Lower lobe of right lung (tissue), 2 donors: ENCODE data around the gene DUSP7. TPM values are rescaled to one million over a fixed set of nuclear protein-coding genes. Genes with fewer than 3 reads are reported as not detected.

Experiments used
- ATAC-seq, 2 donors: fragments of 200-7000 bp; cut with Tn5 transposase; one replicate each; pipeline ENCODE4 v1.9.1; 2020 to 2022; ENCODE audit warnings: mild to moderate bottlenecking in 2 of 2, moderate library complexity in 2 of 2
- DNase-seq: peaks from one replicate; pipeline ENCODE4 v3.0.0-alpha.2; 2020
- H3K27ac ChIP-seq: fragments of 200-600 bp; one replicate; pipeline ENCODE4 v1.8.0; 2022
- H3K27me3 ChIP-seq: fragments of 200-600 bp; one replicate; pipeline ENCODE4 v1.8.0; 2022; ENCODE audit warnings: low read depth
- H3K36me3 ChIP-seq: fragments of 200-600 bp; one replicate; pipeline ENCODE4 v1.8.0; 2022; ENCODE audit warnings: mild to moderate bottlenecking
- H3K4me1 ChIP-seq: fragments of 200-600 bp; one replicate; pipeline ENCODE4 v1.8.0; 2022
- H3K4me3 ChIP-seq: fragments of 200-600 bp; one replicate; pipeline ENCODE4 v1.8.0; 2022; ENCODE audit warnings: mild to moderate bottlenecking
- H3K9me3 ChIP-seq: fragments of 200-600 bp; one replicate; pipeline ENCODE4 v1.8.0; 2022
- intact Hi-C: fragments of 100-400 bp; cut with DNase I; formaldehyde crosslinking; loops from one replicate; pipeline ENCODE4 v1.11.0; 2022
- total RNA-seq: library from RNA; stranded (reverse); fragmentation: NEBNext Ultra II Directional; extraction: Animal tissue kit (Norgen Biotek cat#: 25700); gene quantifications from one replicate; pipeline ENCODE4 v1.2.1, GENCODE V29; 2021
- TF ChIP-seq, protein P1 (sequence below): fragments of 200-600 bp; IDR thresholded peaks from one replicate; pipeline ENCODE4 v1.8.0; 2022; ENCODE audit warnings: antibody characterized with exemption, mild to moderate bottlenecking
- donor health status: DM: no; HTN: yes; CAD: no; lungs with severe emphysema.

Gene DUSP7
- total RNA-seq, 1 donor from 2014 or later: 28.8 TPM

DNA sequence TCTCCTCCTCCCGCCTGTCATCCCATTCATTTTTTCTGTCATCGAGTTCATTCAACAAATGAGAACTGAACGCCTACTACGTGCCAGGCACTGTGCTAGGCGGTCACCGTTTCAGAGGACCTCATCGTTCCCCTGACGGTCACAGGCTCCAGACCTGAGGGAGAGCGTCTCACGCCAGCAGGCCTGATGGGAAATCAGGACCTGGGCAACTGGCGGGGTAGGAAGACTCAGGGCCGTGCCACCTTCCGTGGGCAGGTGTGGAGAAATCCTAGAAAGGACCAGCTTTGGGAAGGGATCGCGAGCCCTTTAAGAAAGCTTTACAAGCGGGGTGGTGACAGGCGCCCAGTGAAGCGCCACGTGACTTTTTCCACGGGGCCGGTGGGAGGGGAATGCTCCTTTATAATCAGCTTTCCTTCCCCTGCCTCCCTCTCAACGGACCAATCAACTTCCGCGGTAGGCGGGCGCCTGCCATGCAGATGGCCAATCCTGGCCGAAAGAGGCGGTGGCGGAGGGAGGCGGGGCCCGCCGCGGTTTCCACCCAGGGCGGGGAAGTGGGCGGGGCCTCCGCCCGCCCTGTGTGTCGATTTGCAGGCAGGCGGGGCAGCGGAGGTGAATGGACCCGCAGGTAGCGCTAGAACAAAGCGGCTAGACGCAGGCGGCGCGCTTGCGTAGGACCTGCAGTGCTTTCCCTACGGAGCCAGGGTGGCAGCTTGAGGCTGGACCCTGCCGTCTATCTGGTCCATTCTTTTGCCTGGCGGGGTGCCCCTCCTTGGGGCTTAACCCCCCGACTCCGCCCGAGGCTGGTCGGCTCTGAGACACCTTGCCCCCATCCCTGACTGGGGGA, 819 bp upstream of the DUSP7 start:
- Histone ChIP-seq H3K27me3 (no peaks in the 10 kb centered on the region), H3K36me3 (peaks cover 16% of the 10 kb centered on the region), H3K4me1 (peaks cover 44% of the 10 kb centered on the region), H3K9me3 (no peaks in the 10 kb centered on the region), H3K27ac (peak overlapping the region; percentile 90), H3K4me3 (peak overlapping the region; percentile 64)
- intact Hi-C loops: no loop called here
- ATAC-seq (peak; percentile 92 to 95), DNase-seq (peak; percentile 99)
- TF ChIP-seq, protein P1, sequence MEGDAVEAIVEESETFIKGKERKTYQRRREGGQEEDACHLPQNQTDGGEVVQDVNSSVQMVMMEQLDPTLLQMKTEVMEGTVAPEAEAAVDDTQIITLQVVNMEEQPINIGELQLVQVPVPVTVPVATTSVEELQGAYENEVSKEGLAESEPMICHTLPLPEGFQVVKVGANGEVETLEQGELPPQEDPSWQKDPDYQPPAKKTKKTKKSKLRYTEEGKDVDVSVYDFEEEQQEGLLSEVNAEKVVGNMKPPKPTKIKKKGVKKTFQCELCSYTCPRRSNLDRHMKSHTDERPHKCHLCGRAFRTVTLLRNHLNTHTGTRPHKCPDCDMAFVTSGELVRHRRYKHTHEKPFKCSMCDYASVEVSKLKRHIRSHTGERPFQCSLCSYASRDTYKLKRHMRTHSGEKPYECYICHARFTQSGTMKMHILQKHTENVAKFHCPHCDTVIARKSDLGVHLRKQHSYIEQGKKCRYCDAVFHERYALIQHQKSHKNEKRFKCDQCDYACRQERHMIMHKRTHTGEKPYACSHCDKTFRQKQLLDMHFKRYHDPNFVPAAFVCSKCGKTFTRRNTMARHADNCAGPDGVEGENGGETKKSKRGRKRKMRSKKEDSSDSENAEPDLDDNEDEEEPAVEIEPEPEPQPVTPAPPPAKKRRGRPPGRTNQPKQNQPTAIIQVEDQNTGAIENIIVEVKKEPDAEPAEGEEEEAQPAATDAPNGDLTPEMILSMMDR: no peak

DNA sequence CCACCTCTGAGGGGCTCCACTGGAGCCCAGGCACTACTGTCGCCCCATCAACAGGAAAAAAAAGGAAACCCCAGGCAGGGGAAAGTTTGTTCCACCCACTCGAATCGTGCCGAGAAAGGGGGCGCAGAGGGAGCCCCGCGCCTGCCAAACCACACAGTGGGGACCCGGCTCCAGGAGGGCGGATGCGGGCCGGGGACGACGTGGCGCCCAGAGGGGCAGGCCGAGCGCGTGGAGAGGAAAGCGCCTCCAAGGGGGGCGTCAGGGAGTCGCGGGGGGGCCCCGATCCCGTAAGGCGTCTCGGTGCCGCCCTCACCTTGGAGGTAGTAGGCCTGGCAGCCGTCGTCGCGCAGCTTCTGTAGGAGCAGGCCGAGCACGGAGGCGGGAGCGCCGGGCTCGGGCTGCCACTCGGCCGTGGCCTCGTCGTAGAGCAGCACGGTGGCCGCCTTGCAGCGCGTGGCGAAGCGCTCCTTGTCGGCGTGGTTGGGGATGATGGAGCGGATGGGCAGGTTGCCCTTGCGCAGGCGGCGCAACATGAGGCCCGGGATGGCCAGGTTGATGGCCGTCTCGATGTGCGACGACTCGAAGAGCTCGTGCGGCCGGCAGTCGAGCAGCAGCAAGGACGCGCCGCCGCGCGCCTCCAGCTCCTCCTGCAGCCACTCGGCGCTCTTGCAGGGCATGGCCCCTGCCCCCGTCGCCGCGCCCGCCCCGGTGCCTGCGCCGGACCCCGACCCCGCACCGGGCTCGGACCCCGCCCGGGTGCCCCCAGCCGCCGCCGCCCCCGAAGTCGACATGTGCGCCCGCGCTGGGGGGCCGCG, 627 bp downstream of the DUSP7 start:
- H3K9me3 ChIP-seq: no peaks in the 10 kb centered on the region
- H3K4me3 ChIP-seq: peak overlapping the region; percentile 78
- ATAC-seq (no peak), DNase-seq (peak; percentile 74)
- peak overlapping the region; percentile 83 for H3K27ac ChIP-seq
- no peaks in the 10 kb centered on the region for H3K27me3 ChIP-seq
- intact Hi-C loops: no loop called here
- H3K4me1 ChIP-seq: peaks cover 49% of the 10 kb centered on the region
- TF ChIP-seq, protein P1: no peak
- peaks cover 30% of the 10 kb centered on the region for H3K36me3 ChIP-seq

DNA sequence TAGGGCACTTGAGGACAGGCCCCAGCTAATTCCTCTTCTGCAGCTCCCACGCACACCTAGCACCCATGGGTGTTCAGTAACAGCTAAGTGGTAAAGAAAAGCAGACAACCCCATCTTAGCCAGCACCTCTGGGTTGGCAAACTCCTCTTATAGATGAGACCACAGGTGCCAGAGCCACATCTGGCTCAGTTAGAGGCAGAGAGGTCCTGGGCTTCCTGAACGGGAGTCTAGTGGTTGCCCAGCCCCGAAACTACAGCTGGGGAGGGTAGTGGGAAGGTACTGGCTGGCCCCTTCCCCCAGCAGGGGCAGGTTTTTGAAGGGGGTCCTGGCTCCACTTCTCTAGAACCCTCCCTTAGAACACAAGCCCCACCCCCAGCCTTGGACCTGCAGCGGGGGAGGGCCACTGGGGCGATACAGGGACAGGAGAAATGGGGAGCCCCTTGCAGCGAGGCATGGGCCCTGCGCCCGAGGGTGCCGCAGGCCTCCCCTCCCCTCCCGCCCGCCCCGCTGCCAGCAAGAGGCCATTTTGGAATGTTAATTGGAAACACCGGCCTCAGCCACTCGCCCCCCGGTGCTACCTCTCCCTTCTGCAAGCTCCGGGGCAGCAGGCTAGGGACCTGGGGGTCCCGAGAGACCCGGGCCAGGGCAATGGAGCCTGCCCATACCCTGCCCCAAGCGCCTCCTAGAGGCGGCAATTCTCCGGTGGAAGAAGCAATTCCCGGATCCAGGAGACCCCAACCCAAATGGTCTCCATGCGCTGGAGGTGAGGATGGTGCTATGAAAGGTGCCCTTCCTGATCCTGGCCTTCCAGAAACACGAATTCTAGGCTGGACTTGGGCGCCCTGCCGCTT, 1.5 kb downstream of the DUSP7 start:
- intact Hi-C loops: no loop called here
- H3K4me1 ChIP-seq: peaks cover 56% of the 10 kb centered on the region
- no peak for DNase-seq

DNA sequence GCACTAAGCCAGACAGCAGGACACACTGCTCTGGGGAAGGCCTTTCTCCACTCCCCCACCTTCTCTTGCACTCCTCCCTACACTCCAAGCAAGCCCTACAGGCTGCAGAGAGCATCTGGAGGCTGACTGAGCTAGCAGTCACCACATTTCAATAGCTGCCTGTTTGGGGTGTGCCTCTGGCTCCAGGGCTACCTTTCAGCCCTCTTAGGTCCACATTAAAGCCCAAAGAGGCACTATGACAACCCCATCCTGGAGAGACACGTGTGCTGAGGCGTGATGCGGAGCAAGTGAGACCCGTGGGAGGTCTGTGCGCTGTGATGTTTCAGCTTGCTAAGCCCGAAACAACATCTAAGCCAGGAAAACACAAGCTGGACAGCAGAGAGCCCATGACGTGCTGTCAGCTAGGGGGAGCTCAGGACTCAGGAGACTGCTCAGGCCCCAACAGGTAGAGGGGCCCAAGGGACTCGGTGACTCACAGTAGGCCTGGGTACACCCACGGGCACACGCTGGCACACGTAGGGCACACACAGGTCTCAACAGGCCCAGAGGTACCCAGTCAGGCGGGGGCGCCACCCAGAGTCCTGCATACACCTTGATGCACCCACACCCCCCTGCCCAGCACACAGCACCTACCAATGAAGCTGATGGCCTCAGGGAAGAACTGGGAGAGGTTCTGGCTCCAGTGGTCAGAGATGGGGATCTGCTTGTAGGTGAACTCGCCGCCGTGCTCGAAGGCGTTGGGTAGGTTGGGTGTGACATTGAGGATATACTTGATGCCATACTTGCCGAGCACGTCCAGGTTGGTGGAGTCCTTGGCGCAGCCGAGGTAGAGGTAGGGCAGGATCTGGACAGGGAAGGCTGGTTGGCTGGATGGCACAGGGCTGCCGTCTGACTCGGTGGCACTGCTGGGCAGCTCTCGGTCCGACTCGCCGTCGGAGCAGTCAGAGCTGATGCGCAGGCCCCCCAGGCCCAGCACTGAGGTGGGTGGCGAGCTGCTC, 2.8 kb downstream of the DUSP7 start:
- Histone ChIP-seq H3K4me1 (peaks cover 67% of the 10 kb centered on the region), H3K27ac (peak overlapping the region; percentile 83), H3K4me3 (peak overlapping the region; percentile 78), H3K36me3 (peaks cover 52% of the 10 kb centered on the region), H3K27me3 (no peaks in the 10 kb centered on the region), H3K9me3 (no peaks in the 10 kb centered on the region)
- TF ChIP-seq, protein P1: peak; percentile 9
- intact Hi-C loops: no loop called here
- peak in 1 of 2 donors; percentile 3 for ATAC-seq
- peak; percentile 57 for DNase-seq

More for the DNA sequence above, 1.5 kb downstream of the DUSP7 start:
- no peaks in the 10 kb centered on the region for H3K27me3 ChIP-seq
- TF ChIP-seq, protein P1: no peak
- peaks cover 39% of the 10 kb centered on the region for H3K36me3 ChIP-seq
- ATAC-seq: no peak
- peak overlapping the region; percentile 83 for H3K27ac ChIP-seq
- H3K9me3 ChIP-seq: no peaks in the 10 kb centered on the region
- peak overlapping the region; percentile 78 for H3K4me3 ChIP-seq
